NCI-H2196 treated with DMSO at 0.1 percent for 48 hours (cell line): ENCODE results near the gene RBBP8NL.
A peak's percentile ranks its signal among the peaks of the same experiment; 100 is the strongest.

Experiments used
- DNase-seq: peaks from one replicate; lab custom pipeline; 2025; ENCODE audit not compliant: unreplicated experiment; lab: John Stamatoyannopoulos, UW

Gene RBBP8NL

GRCh38 chr20:62427172-62428001 lies at the start of gene RBBP8NL:
RBBP8NL (minus strand) TSS chr20:62427539; CDS start chr20:62419647, 7,892 bp downstream.
- DNase-seq: peak; percentile 58

- no peak for DNase-seq
Observed at GRCh38 chr20:62476056-62476838, 48.9 kb upstream of the RBBP8NL start.

- no peak for DNase-seq
Observed at GRCh38 chr20:62475772-62476055, 48.4 kb upstream of the RBBP8NL start, which contains the start of gene GATA5. GATA5 (minus strand) TSS chr20:62475995; CDS start chr20:62475521, 474 bp downstream.

- no peak for DNase-seq
Observed at GRCh38 chr20:62475027-62475771, 47.9 kb upstream of the RBBP8NL start.

- DNase-seq: no peak
Observed at GRCh38 chr20:62474604-62475026, 47.3 kb upstream of the RBBP8NL start.

GRCh38 chr20:62473717-62474603 lies 46.6 kb upstream of the RBBP8NL start:
- DNase-seq: no peak

GRCh38 chr20:62472941-62473585 lies 45.7 kb upstream of the RBBP8NL start:
- DNase-seq: no peak

GRCh38 chr20:62472138-62472940 lies 45.0 kb upstream of the RBBP8NL start:
- DNase-seq: no peak

GRCh38 chr20:62470459-62470858 lies 43.1 kb upstream of the RBBP8NL start:
- no peak for DNase-seq

GRCh38 chr20:62470001-62470400 lies 42.7 kb upstream of the RBBP8NL start:
- no peak for DNase-seq

GRCh38 chr20:62469352-62469751 lies 42.0 kb upstream of the RBBP8NL start:
- no peak for DNase-seq

- DNase-seq: no peak
Observed at GRCh38 chr20:62466806-62467537, 39.6 kb upstream of the RBBP8NL start.

- DNase-seq: no peak
Observed at GRCh38 chr20:62466072-62466760, 38.9 kb upstream of the RBBP8NL start.

- no peak for DNase-seq
Observed at GRCh38 chr20:62464990-62465389, 37.7 kb upstream of the RBBP8NL start.

GRCh38 chr20:62464425-62464770 lies 37.1 kb upstream of the RBBP8NL start:
- DNase-seq: no peak

- DNase-seq: no peak
Observed at GRCh38 chr20:62463651-62464424, 36.5 kb upstream of the RBBP8NL start.

- no peak for DNase-seq
Observed at GRCh38 chr20:62462976-62463592, 35.7 kb upstream of the RBBP8NL start.
